ENCODE results near the gene MED23. TPM values are rescaled to one million over a fixed set of nuclear protein-coding genes. Genes with fewer than 3 reads are reported as not detected.
A peak's percentile ranks its signal among the peaks of the same experiment; 100 is the strongest.

The MED23 gene
- total and polyA plus RNA-seq, 9 donors, result 16.3 to 26.4 (median 21.2) TPM

GRCh38 chr6:131586543-131586942, 41.5 kb downstream of the MED23 start:
- Histone ChIP-seq H3K4me1 (ENCODE audit: control insufficient read depth, insufficient read depth, low read length) (no peaks in the 10 kb centered on the region), H3K9me3 (replicated peaks; ENCODE audit: control insufficient read depth, low read depth, low read length) (no peaks in the 10 kb centered on the region), H3K27me3 (ENCODE audit: control insufficient read depth, insufficient read depth, low read length) (no peaks in the 10 kb centered on the region), H3K36me3 (ENCODE audit: control insufficient read depth, insufficient read depth, low read length) (peaks cover 32% of the 10 kb centered on the region), H3K4me3 (ENCODE audit: low read length) (no peak overlapping the region), H3K27ac (ENCODE audit: low read length) (no peak overlapping the region)
- DNase-seq, result peak; percentile 58
- WGBS (ENCODE audit: insufficient coverage), result 63% methylated on average over 1 of the region's 4 CpGs

- Histone ChIP-seq H3K27me3 (ENCODE audit: control insufficient read depth, insufficient read depth, low read length) (no peaks in the 10 kb centered on the region), H3K4me3 (ENCODE audit: low read length) (no peak overlapping the region), H3K36me3 (ENCODE audit: control insufficient read depth, insufficient read depth, low read length) (peaks cover 25% of the 10 kb centered on the region), H3K9me3 (replicated peaks; ENCODE audit: control insufficient read depth, low read depth, low read length) (no peaks in the 10 kb centered on the region), H3K27ac (ENCODE audit: low read length) (no peak overlapping the region), H3K4me1 (ENCODE audit: control insufficient read depth, insufficient read depth, low read length) (no peaks in the 10 kb centered on the region)
- DNase-seq, result no peak
Measured at GRCh38 chr6:131581523-131581922, 46.5 kb downstream of the MED23 start.

- Histone ChIP-seq H3K4me1 (ENCODE audit: control insufficient read depth, insufficient read depth, low read length) (no peaks in the 10 kb centered on the region), H3K9me3 (replicated peaks; ENCODE audit: control insufficient read depth, low read depth, low read length) (no peaks in the 10 kb centered on the region), H3K27ac (ENCODE audit: low read length) (no peak overlapping the region), H3K27me3 (ENCODE audit: control insufficient read depth, insufficient read depth, low read length) (no peaks in the 10 kb centered on the region), H3K4me3 (ENCODE audit: low read length) (no peak overlapping the region), H3K36me3 (ENCODE audit: control insufficient read depth, insufficient read depth, low read length) (peaks cover 10% of the 10 kb centered on the region)
- DNase-seq, result no peak
- 95% methylated on average over 4 of the region's 5 CpGs for WGBS (ENCODE audit: insufficient coverage)
Measured at GRCh38 chr6:131575834-131576478, 52.1 kb downstream of the MED23 start.

- H3K4me3 ChIP-seq (ENCODE audit: low read length), result no peak overlapping the region
- H3K27ac ChIP-seq (ENCODE audit: low read length), result no peak overlapping the region
- H3K4me1 ChIP-seq (ENCODE audit: control insufficient read depth, insufficient read depth, low read length), result no peaks in the 10 kb centered on the region
- peaks cover 10% of the 10 kb centered on the region for H3K36me3 ChIP-seq (ENCODE audit: control insufficient read depth, insufficient read depth, low read length)
- no peaks in the 10 kb centered on the region for H3K9me3 ChIP-seq (replicated peaks; ENCODE audit: control insufficient read depth, low read depth, low read length)
- no peaks in the 10 kb centered on the region for H3K27me3 ChIP-seq (ENCODE audit: control insufficient read depth, insufficient read depth, low read length)
- DNase-seq, result no peak
- WGBS (ENCODE audit: insufficient coverage), result no CpG with 5 or more reads among the region's 4 CpGs
Measured at GRCh38 chr6:131574686-131575085, 53.4 kb downstream of the MED23 start.

- no peak for DNase-seq
Measured at GRCh38 chr6:131574133-131574532, 53.9 kb downstream of the MED23 start.

GRCh38 chr6:131572686-131573415, 55.2 kb downstream of the MED23 start, which contains the start of gene ARG1:
ARG1 (plus strand) TSS chr6:131573226; CDS start chr6:131573283, 57 bp downstream.
- no peak within 1 kb of the TSS for H3K27ac ChIP-seq (ENCODE audit: low read length)
- no peak for DNase-seq
- 97% methylated on average over 5 of the region's 6 CpGs for WGBS (ENCODE audit: insufficient coverage)

More at GRCh38 chr6:131574133-131574532, 53.9 kb downstream of the MED23 start:
- H3K27ac ChIP-seq (ENCODE audit: low read length), result no peak overlapping the region
- no peaks in the 10 kb centered on the region for H3K4me1 ChIP-seq (ENCODE audit: control insufficient read depth, insufficient read depth, low read length)
- no peaks in the 10 kb centered on the region for H3K27me3 ChIP-seq (ENCODE audit: control insufficient read depth, insufficient read depth, low read length)
- H3K4me3 ChIP-seq (ENCODE audit: low read length), result no peak overlapping the region
- 0% methylated on average over 1 of the region's 2 CpGs for WGBS (ENCODE audit: insufficient coverage)
- peaks cover 10% of the 10 kb centered on the region for H3K36me3 ChIP-seq (ENCODE audit: control insufficient read depth, insufficient read depth, low read length)
- no peaks in the 10 kb centered on the region for H3K9me3 ChIP-seq (replicated peaks; ENCODE audit: control insufficient read depth, low read depth, low read length)

GRCh38 chr6:131568726-131569125, 59.3 kb downstream of the MED23 start:
- peak; percentile 39 for DNase-seq
- H3K9me3 ChIP-seq (replicated peaks; ENCODE audit: control insufficient read depth, low read depth, low read length), result no peaks in the 10 kb centered on the region
- H3K27me3 ChIP-seq (ENCODE audit: control insufficient read depth, insufficient read depth, low read length), result no peaks in the 10 kb centered on the region
- no peak overlapping the region for H3K27ac ChIP-seq (ENCODE audit: low read length)
- no peak overlapping the region for H3K4me3 ChIP-seq (ENCODE audit: low read length)
- H3K36me3 ChIP-seq (ENCODE audit: control insufficient read depth, insufficient read depth, low read length), result peaks cover 3% of the 10 kb centered on the region
- no CpG with 5 or more reads among the region's 4 CpGs for WGBS (ENCODE audit: insufficient coverage)
- no peaks in the 10 kb centered on the region for H3K4me1 ChIP-seq (ENCODE audit: control insufficient read depth, insufficient read depth, low read length)

More at GRCh38 chr6:131572686-131573415, 55.2 kb downstream of the MED23 start, which contains the start of gene ARG1:
- H3K27me3 ChIP-seq (ENCODE audit: control insufficient read depth, insufficient read depth, low read length), result no peaks in the 10 kb centered on the region
- peaks cover 6% of the 10 kb centered on the region for H3K36me3 ChIP-seq (ENCODE audit: control insufficient read depth, insufficient read depth, low read length)
- no peaks in the 10 kb centered on the region for H3K9me3 ChIP-seq (replicated peaks; ENCODE audit: control insufficient read depth, low read depth, low read length)
- H3K4me3 ChIP-seq (ENCODE audit: low read length), result no peak within 1 kb of the TSS
- H3K4me1 ChIP-seq (ENCODE audit: control insufficient read depth, insufficient read depth, low read length), result no peaks in the 10 kb centered on the region

- no peaks in the 10 kb centered on the region for H3K36me3 ChIP-seq (ENCODE audit: control insufficient read depth, insufficient read depth, low read length)
- no peaks in the 10 kb centered on the region for H3K9me3 ChIP-seq (replicated peaks; ENCODE audit: control insufficient read depth, low read depth, low read length)
- no peak overlapping the region for H3K4me3 ChIP-seq (ENCODE audit: low read length)
- H3K27ac ChIP-seq (ENCODE audit: low read length), result no peak overlapping the region
- H3K27me3 ChIP-seq (ENCODE audit: control insufficient read depth, insufficient read depth, low read length), result no peaks in the 10 kb centered on the region
- no CpG with 5 or more reads among the region's 2 CpGs for WGBS (ENCODE audit: insufficient coverage)
- DNase-seq, result no peak
- no peaks in the 10 kb centered on the region for H3K4me1 ChIP-seq (ENCODE audit: control insufficient read depth, insufficient read depth, low read length)
Measured at GRCh38 chr6:131565056-131565455, 63.0 kb downstream of the MED23 start.

- no peaks in the 10 kb centered on the region for H3K4me1 ChIP-seq (ENCODE audit: control insufficient read depth, insufficient read depth, low read length)
- H3K27ac ChIP-seq (ENCODE audit: low read length), result no peak overlapping the region
- no peaks in the 10 kb centered on the region for H3K36me3 ChIP-seq (ENCODE audit: control insufficient read depth, insufficient read depth, low read length)
- H3K4me3 ChIP-seq (ENCODE audit: low read length), result no peak overlapping the region
- H3K27me3 ChIP-seq (ENCODE audit: control insufficient read depth, insufficient read depth, low read length), result no peaks in the 10 kb centered on the region
- no peaks in the 10 kb centered on the region for H3K9me3 ChIP-seq (replicated peaks; ENCODE audit: control insufficient read depth, low read depth, low read length)
- DNase-seq, result no peak
- 25% methylated on average over 1 of the region's 4 CpGs for WGBS (ENCODE audit: insufficient coverage)
Measured at GRCh38 chr6:131561925-131562707, 65.9 kb downstream of the MED23 start.

- DNase-seq, result no peak
- WGBS (ENCODE audit: insufficient coverage), result 84% methylated on average over 3 of the region's 4 CpGs
- no peak overlapping the region for H3K27ac ChIP-seq (ENCODE audit: low read length)
Measured at GRCh38 chr6:131558922-131559321, 69.1 kb downstream of the MED23 start.

More at GRCh38 chr6:131558922-131559321, 69.1 kb downstream of the MED23 start:
- Histone ChIP-seq H3K4me1 (ENCODE audit: control insufficient read depth, insufficient read depth, low read length) (no peaks in the 10 kb centered on the region), H3K4me3 (ENCODE audit: low read length) (no peak overlapping the region), H3K9me3 (replicated peaks; ENCODE audit: control insufficient read depth, low read depth, low read length) (no peaks in the 10 kb centered on the region), H3K27me3 (ENCODE audit: control insufficient read depth, insufficient read depth, low read length) (no peaks in the 10 kb centered on the region), H3K36me3 (ENCODE audit: control insufficient read depth, insufficient read depth, low read length) (no peaks in the 10 kb centered on the region)

Measured in muscle of leg (tissue), 11 donors.